T-cell (primary cell): ENCODE data around the gene CERS4. TPM values are rescaled to one million over a fixed set of nuclear protein-coding genes. Genes with fewer than 3 reads are reported as not detected.
"Not testable (repeated sequence)": the region's sequence is repeated elsewhere in the genome, so short reads cannot be mapped to it uniquely, and the experiment has no call there.

Source experiments
- ATAC-seq, 4 experiments: fragments of 200-7000 bp in 3 of 4; fragments of 150-1000 bp in 1 of 4; cut with Tn5 transposase; replicated peaks in 1 of 4; 1 replicate in 3 of 4; 2 replicates in 1 of 4; pipeline ENCODE4 v1.10.0; 2021; ENCODE audit warnings: moderate library complexity in 3 of 4, mild to moderate bottlenecking in 2 of 4, moderate number of reproducible peaks in 1 of 4
- CTCF ChIA-PET, 2 donors: fragments of 300-600 bp; sonication (Branson Sonifier 250); formaldehyde crosslinking; loops; one replicate each; lab custom pipeline; 2022; ENCODE audit warnings: antibody characterized with exemption in 2 of 2; lab: Charles Lee
- POLR2A ChIA-PET, 2 donors: fragments of 300-600 bp; sonication (Branson Sonifier 250); formaldehyde crosslinking; loops; one replicate each; lab custom pipeline; 2022; ENCODE audit warnings: antibody characterized with exemption in 2 of 2; lab: Charles Lee
- DNase-seq, 35 experiments: peaks; one replicate each; pipeline versions ENCODE4 v3.0.0 to v3.0.0-alpha.2; 2013 to 2023
- H3K27ac ChIP-seq: one replicate; pipeline ENCODE4 v1.5.1; 2013; ENCODE audit warnings: low read length
- H3K27me3 ChIP-seq, 2 experiments: replicated peaks in 1 of 2; 1 replicate in 1 of 2; 2 replicates in 1 of 2; pipeline versions ENCODE4 v1.6.1 to v1.7.0; 2013; ENCODE audit warnings: low read length in 1 of 2, mixed read lengths in 1 of 2; ENCODE audit not compliant: control insufficient read depth in 2 of 2, insufficient read depth in 2 of 2; ENCODE audit errors: extremely low read depth in 1 of 2
- H3K36me3 ChIP-seq, 2 donors: 1 replicate in 1 of 2; 2 replicates in 1 of 2; pipeline versions ENCODE4 v1.6.1 to v1.7.0; 2013; ENCODE audit warnings: low read length in 1 of 2; ENCODE audit not compliant: control insufficient read depth in 2 of 2, insufficient read depth in 1 of 2; ENCODE audit errors: extremely low read depth in 1 of 2
- H3K4me1 ChIP-seq, 2 experiments: 1 replicate in 1 of 2; 2 replicates in 1 of 2; pipeline versions ENCODE4 v1.6.1 to v1.7.0; 2013; ENCODE audit warnings: low read length in 2 of 2, mixed read lengths in 1 of 2; ENCODE audit not compliant: insufficient read depth in 2 of 2, control insufficient read depth in 1 of 2; ENCODE audit errors: extremely low read depth in 1 of 2
- H3K4me3 ChIP-seq, 2 donors: 1 replicate in 1 of 2; 2 replicates in 1 of 2; pipeline versions ENCODE4 v1.5.1 to v1.7.0; 2013; ENCODE audit warnings: mild to moderate bottlenecking in 2 of 2, low read length in 1 of 2, moderate library complexity in 1 of 2; ENCODE audit not compliant: control insufficient read depth in 1 of 2; ENCODE audit errors: extremely low read depth in 1 of 2
- H3K9me3 ChIP-seq: 2 replicates; pipeline ENCODE4 v1.7.0; 2013
- H3K27ac Mint-ChIP-seq, 2 donors: one replicate each; pipeline ENCODE4 v1.8.0; 2020 to 2021; ENCODE audit warnings: mild to moderate bottlenecking in 2 of 2, mixed read lengths in 2 of 2
- H3K27me3 Mint-ChIP-seq, 2 donors: one replicate each; pipeline ENCODE4 v1.8.0; 2021 to 2022; ENCODE audit warnings: mixed read lengths in 2 of 2
- H3K36me3 Mint-ChIP-seq: one replicate; pipeline ENCODE4 v1.8.0; 2021; ENCODE audit warnings: mixed read lengths
- H3K4me1 Mint-ChIP-seq, 3 donors: one replicate each; pipeline ENCODE4 v1.8.0; 2020 to 2022; ENCODE audit warnings: mixed read lengths in 3 of 3, mild to moderate bottlenecking in 1 of 3
- H3K4me3 Mint-ChIP-seq, 3 donors: one replicate each; pipeline ENCODE4 v1.8.0; 2020 to 2022; ENCODE audit warnings: mild to moderate bottlenecking in 3 of 3, mixed read lengths in 3 of 3, moderate library complexity in 3 of 3
- H3K9me3 Mint-ChIP-seq, 3 donors: one replicate each; pipeline ENCODE4 v1.8.0; 2020 to 2022; ENCODE audit warnings: mixed read lengths in 3 of 3
- WGBS: methylation state at CpG from one replicate; pipeline ENCODE4 v1.1.5; 2013; ENCODE audit warnings: missing lambda C conversion rate; ENCODE audit not compliant: insufficient coverage; 5-methylcytosine and 5-hydroxymethylcytosine counted together
- total RNA-seq, 35 experiments: library from RNA in 6 of 35; stranded (reverse) in 6 of 35; fragments of 120-200 nt in 1 of 35; gene quantifications; one replicate each; pipeline versions ENCODE4 v1.2.1 to v1.2.4 and lab custom pipeline; 2013 to 2026

The CERS4 gene
- total RNA-seq, 5 donors from 2014 or later (not counting 1 experiment from before 2014, with no cell fraction given) = 23.1 to 46.9 (median 29.0) TPM

- H3K36me3 ChIP-seq = peaks cover 0 to 6% of the 10 kb centered on the region in 2 donors
- no peak overlapping the region for H3K4me3 ChIP-seq
- Mint-ChIP-seq H3K4me1 (peaks cover 0 to 7% (median 2%) of the 10 kb centered on the region in 3 donors), H3K4me3 (no peak overlapping the region), H3K36me3 (peaks cover 13% of the 10 kb centered on the region), H3K27me3 (no peaks in the 10 kb centered on the region), H3K27ac (no peak overlapping the region), H3K9me3 (no peaks in the 10 kb centered on the region)
- H3K9me3 ChIP-seq = no peaks in the 10 kb centered on the region
- WGBS = 91% methylated on average over 4 of the region's 6 CpGs
- DNase-seq (no peak), ATAC-seq (no peak)
- no peaks in the 10 kb centered on the region for H3K4me1 ChIP-seq
- no peak overlapping the region for H3K27ac ChIP-seq
- CTCF ChIA-PET = no interaction called here
- no peaks in the 10 kb centered on the region for H3K27me3 ChIP-seq
- POLR2A ChIA-PET = no interaction called here
Measured at GRCh38 chr19:8221161-8221560, 12.0 kb downstream of the CERS4 start.

GRCh38 chr19:8223442-8223841, 14.3 kb downstream of the CERS4 start:
- H3K27me3 ChIP-seq, DNase-seq, POLR2A ChIA-PET, H3K4me3 ChIP-seq, H3K4me1 ChIP-seq, H3K9me3 Mint-ChIP-seq, H3K27ac ChIP-seq, H3K27ac Mint-ChIP-seq, ATAC-seq, CTCF ChIA-PET, H3K27me3 Mint-ChIP-seq, H3K36me3 ChIP-seq, H3K4me3 Mint-ChIP-seq, H3K9me3 ChIP-seq: not testable (repeated sequence)
- 100% methylated on average over 2 of the region's 7 CpGs for WGBS
- H3K4me1 Mint-ChIP-seq = peaks cover 0 to 12% (median 0%) of the 10 kb centered on the region in 3 donors
- peaks cover 12% of the 10 kb centered on the region for H3K36me3 Mint-ChIP-seq

GRCh38 chr19:8224394-8225145, 15.4 kb downstream of the CERS4 start:
- Histone ChIP-seq H3K36me3 (peaks cover 0 to 3% of the 10 kb centered on the region in 2 donors), H3K27ac (no peak overlapping the region), H3K9me3 (no peaks in the 10 kb centered on the region), H3K4me1 (no peaks in the 10 kb centered on the region), H3K27me3 (no peaks in the 10 kb centered on the region), H3K4me3 (no peak overlapping the region)
- WGBS = 96% methylated on average over 20 of the region's 23 CpGs
- H3K9me3 Mint-ChIP-seq = no peaks in the 10 kb centered on the region
- no peak for ATAC-seq
- POLR2A ChIA-PET = interaction anchor here in 1 of 2 donors (0.7 kb wide), 1 partner anchor 50 kb away, joined by 3 read pairs; no protein-coding TSS in a partner anchor
- H3K36me3 Mint-ChIP-seq = peaks cover 12% of the 10 kb centered on the region
- H3K27ac Mint-ChIP-seq = peak overlapping the region in 1 of 2 donors; percentile 11
- no peak overlapping the region for H3K4me3 Mint-ChIP-seq
- peaks cover 0 to 12% (median 0%) of the 10 kb centered on the region in 3 donors for H3K4me1 Mint-ChIP-seq
- DNase-seq = no peak
- H3K27me3 Mint-ChIP-seq = no peaks in the 10 kb centered on the region
- CTCF ChIA-PET = interaction anchor here in 1 of 2 donors (0.6 kb wide), 1 partner anchor 43 kb away, joined by 4 read pairs; no protein-coding TSS in a partner anchor

GRCh38 chr19:8231073-8231604, 22.0 kb downstream of the CERS4 start:
- H3K4me1 Mint-ChIP-seq = peaks cover 0 to 5% (median 0%) of the 10 kb centered on the region in 3 donors
- Histone ChIP-seq H3K4me3 (no peak overlapping the region), H3K4me1 (no peaks in the 10 kb centered on the region), H3K27me3 (no peaks in the 10 kb centered on the region), H3K27ac (no peak overlapping the region), H3K36me3 (no peaks in the 10 kb centered on the region), H3K9me3 (no peaks in the 10 kb centered on the region)
- ATAC-seq (no peak), DNase-seq (no peak)
- peaks cover 15% of the 10 kb centered on the region for H3K36me3 Mint-ChIP-seq
- WGBS = no CpG with 5 or more reads among the region's 3 CpGs
- no peak overlapping the region for H3K27ac Mint-ChIP-seq
- H3K9me3 Mint-ChIP-seq = peaks cover 0 to 5% (median 5%) of the 10 kb centered on the region in 3 donors
- no peaks in the 10 kb centered on the region for H3K27me3 Mint-ChIP-seq
- H3K4me3 Mint-ChIP-seq = no peak overlapping the region
- CTCF ChIA-PET = no interaction called here
- POLR2A ChIA-PET = no interaction called here

- Mint-ChIP-seq H3K4me3 (no peak overlapping the region), H3K4me1 (no peaks in the 10 kb centered on the region), H3K27ac (no peak overlapping the region), H3K36me3 (peaks cover 11% of the 10 kb centered on the region), H3K9me3 (peaks cover 0 to 5% (median 5%) of the 10 kb centered on the region in 3 donors), H3K27me3 (no peaks in the 10 kb centered on the region)
- H3K36me3 ChIP-seq = peaks cover 0 to 8% of the 10 kb centered on the region in 2 donors
- 86% methylated on average over 1 of the region's 7 CpGs for WGBS
- no peaks in the 10 kb centered on the region for H3K9me3 ChIP-seq
- no peak for DNase-seq
- ATAC-seq = no peak
- no peak overlapping the region for H3K4me3 ChIP-seq
- ChIA-PET CTCF (interaction anchor here in 1 of 2 donors (1.3 kb wide), 1 partner anchor 10 kb away, joined by 4 read pairs; no protein-coding TSS in a partner anchor), POLR2A (no interaction called here)
- H3K27ac ChIP-seq = no peak overlapping the region
- no peaks in the 10 kb centered on the region for H3K27me3 ChIP-seq
- H3K4me1 ChIP-seq = no peaks in the 10 kb centered on the region
Measured at GRCh38 chr19:8233370-8233769, 24.2 kb downstream of the CERS4 start.

GRCh38 chr19:8237026-8237425, 27.9 kb downstream of the CERS4 start:
- Mint-ChIP-seq H3K27me3 (no peaks in the 10 kb centered on the region), H3K4me3 (no peak overlapping the region), H3K36me3 (peaks cover 11% of the 10 kb centered on the region), H3K4me1 (peaks cover 12 to 17% (median 15%) of the 10 kb centered on the region in 3 donors), H3K27ac (no peak overlapping the region), H3K9me3 (no peaks in the 10 kb centered on the region)
- CTCF ChIA-PET = interaction anchor here (0.7 kb wide), 2 partner anchors 73 to 75 kb away, joined by 8 to 9 read pairs; no protein-coding TSS in a partner anchor
- no peak overlapping the region for H3K27ac ChIP-seq
- POLR2A ChIA-PET = no interaction called here
- 86% methylated on average over 1 of the region's 6 CpGs for WGBS
- H3K27me3 ChIP-seq = no peaks in the 10 kb centered on the region
- H3K4me3 ChIP-seq = no peak overlapping the region
- H3K36me3 ChIP-seq = peaks cover 0 to 15% of the 10 kb centered on the region in 2 donors
- peaks cover 0 to 16% of the 10 kb centered on the region in 2 experiments for H3K4me1 ChIP-seq
- H3K9me3 ChIP-seq = no peaks in the 10 kb centered on the region
- DNase-seq (no peak), ATAC-seq (no peak)
